GM12878 (cell line): ENCODE data around the gene ZKSCAN8. TPM values are rescaled to one million over a fixed set of nuclear protein-coding genes. Genes with fewer than 3 reads are reported as not detected.

Experiments
- ATAC-seq: fragments of 200-7000 bp; cut with Tn5 transposase; 3 replicates; pipeline ENCODE4 v1.9.1; 2020; ENCODE audit warnings: mild to moderate bottlenecking, moderate library complexity
- BruUV-seq: library from RNA; stranded (reverse); fragments of 400-500 nt; replicated peaks from 2 replicates; lab custom pipeline; 2021; lab: Mats Ljungman, UMichigan
- CTCF ChIA-PET: fragments of 300-600 bp; sonication (Branson Sonifier 250); formaldehyde crosslinking; extraction: SDS; loops from one replicate; lab custom pipeline; 2021; ENCODE audit warnings: inconsistent platforms; lab: Yijun Ruan, JAX
- POLR2A ChIA-PET: fragments of 350-600 bp; formaldehyde crosslinking; extraction: SDS; loops from one replicate; lab custom pipeline; 2021; ENCODE audit warnings: inconsistent platforms; lab: Charles Lee
- RAD21 ChIA-PET: fragments of 300-600 bp; sonication (Branson Sonifier 250); formaldehyde crosslinking; loops from one replicate; lab custom pipeline; 2023; ENCODE audit warnings: antibody characterized with exemption; ENCODE audit not compliant: unreplicated experiment; lab: Charles Lee
- SMC1A ChIA-PET: fragments of 300-600 bp; sonication (Branson Sonifier 250); formaldehyde crosslinking; loops from one replicate; lab custom pipeline; 2023; ENCODE audit not compliant: unreplicated experiment, uncharacterized antibody; lab: Charles Lee
- DNase-seq: peaks from one replicate; pipeline ENCODE4 v3.0.0-alpha.2; 2011; ENCODE audit warnings: low read depth, low spot score
- FAIRE-seq: peaks from 3 replicates; lab custom pipeline; 2011; peaks lifted over from hg19 to GRCh38; lab: Jason Lieb, UNC
- H2AFZ ChIP-seq: 2 replicates; pipeline ENCODE4 v1.6.0; 2011; ENCODE audit warnings: low read depth, low read length, control low read depth; ENCODE audit not compliant: control insufficient read depth
- H3K27ac ChIP-seq: 2 replicates; pipeline ENCODE4 v1.5.1; 2011; ENCODE audit warnings: control low read depth; ENCODE audit not compliant: control insufficient read depth, insufficient read depth
- H3K27me3 ChIP-seq, 2 experiments: replicated peaks in 1 of 2; 2 replicates each; pipeline versions ENCODE4 v1.6.0 to v1.6.1; 2011; ENCODE audit warnings: low read length in 1 of 2; ENCODE audit not compliant: control insufficient read depth in 2 of 2, insufficient read depth in 2 of 2
- H3K36me3 ChIP-seq, 2 experiments: 2 replicates each; pipeline ENCODE4 v1.5.1; 2011; ENCODE audit warnings: low read length in 1 of 2; ENCODE audit not compliant: control insufficient read depth in 2 of 2, insufficient read depth in 2 of 2
- H3K4me1 ChIP-seq: 2 replicates; pipeline ENCODE4 v1.6.1; 2011; ENCODE audit warnings: mild to moderate bottlenecking, low read length, moderate library complexity, mixed read lengths; ENCODE audit not compliant: control insufficient read depth, insufficient read depth
- H3K4me2 ChIP-seq: 2 replicates; pipeline ENCODE4 v1.6.0; 2011; ENCODE audit warnings: control low read depth; ENCODE audit not compliant: control insufficient read depth, insufficient read depth
- H3K4me3 ChIP-seq: fragments of 200-600 bp; sonication (generic); 2 replicates; pipeline ENCODE4 v1.5.1; 2016
- H3K79me2 ChIP-seq: 2 replicates; pipeline ENCODE4 v1.6.0; 2011; ENCODE audit warnings: low read length; ENCODE audit not compliant: control insufficient read depth, insufficient read depth
- H3K9ac ChIP-seq: 2 replicates; pipeline ENCODE4 v1.8.0; 2011; ENCODE audit warnings: low read length, control low read depth, mixed read lengths; ENCODE audit not compliant: control insufficient read depth, insufficient read depth
- H3K9me3 ChIP-seq: replicated peaks from 3 replicates; pipeline ENCODE4 v1.5.1; 2011; ENCODE audit warnings: mild to moderate bottlenecking, low read length; ENCODE audit not compliant: control insufficient read depth, insufficient read depth
- H4K20me1 ChIP-seq: 2 replicates; pipeline ENCODE4 v1.6.0; 2011; ENCODE audit not compliant: control insufficient read depth, insufficient read depth
- BHLHE40 ChIP-seq, 2 experiments: fragments of 450-650 bp in 1 of 2; IDR thresholded peaks; 2 replicates each; pipeline ENCODE4 v1.6.1; 2011 to 2017; ENCODE audit warnings: low read depth in 2 of 2, borderline replicate concordance in 1 of 2, improper control_type of control experiment in 1 of 2, low read length in 1 of 2, mild to moderate bottlenecking in 1 of 2
- JUNB ChIP-seq: IDR thresholded peaks from 2 replicates; pipeline ENCODE4 v1.6.1; 2016; ENCODE audit warnings: antibody characterized with exemption, mild to moderate bottlenecking
- LARP7 ChIP-seq: fragments of 450-650 bp; IDR thresholded peaks from 2 replicates; pipeline ENCODE4 v1.6.1; 2017; ENCODE audit warnings: mild to moderate bottlenecking
- MEF2B ChIP-seq: fragments of 450-650 bp; IDR thresholded peaks from 2 replicates; pipeline ENCODE4 v1.6.1; 2018; ENCODE audit warnings: mild to moderate bottlenecking, moderate library complexity; ENCODE audit not compliant: partially characterized antibody, poor library complexity, severe bottlenecking
- MYB ChIP-seq: fragments of 150-350 bp; IDR thresholded peaks from 2 replicates; pipeline ENCODE4 v1.6.1; 2014; ENCODE audit warnings: mild to moderate bottlenecking, low read depth, low read length, borderline replicate concordance
- PAX8 ChIP-seq: fragments of 450-650 bp; IDR thresholded peaks from 2 replicates; pipeline ENCODE4 v1.6.1; 2017; ENCODE audit warnings: mild to moderate bottlenecking, moderate library complexity
- PML ChIP-seq: IDR thresholded peaks from 2 replicates; pipeline ENCODE4 v1.6.1; 2012; ENCODE audit warnings: low read length, inconsistent platforms
- POLR2AphosphoS2 ChIP-seq: IDR thresholded peaks from 2 replicates; pipeline ENCODE4 v1.6.1; 2011; ENCODE audit warnings: low read depth, mild to moderate bottlenecking, low read length, improper control_type of control experiment, moderate library complexity
- RCOR1 ChIP-seq: conservative IDR thresholded peaks from 2 replicates; pipeline ENCODE4 v1.6.1; 2012; ENCODE audit warnings: low read depth, low read length, improper control_type of control experiment
- STAT3 ChIP-seq: IDR thresholded peaks from 2 replicates; pipeline ENCODE4 v1.6.1; 2011; ENCODE audit warnings: low read depth, low read length, improper control_type of control experiment
- TBL1XR1 ChIP-seq: IDR thresholded peaks from 2 replicates; pipeline ENCODE4 v1.6.1; 2012; ENCODE audit warnings: low read depth, low read length, improper control_type of control experiment
- TCF7 ChIP-seq: IDR thresholded peaks from 2 replicates; pipeline ENCODE4 v1.6.1; 2014; ENCODE audit warnings: antibody characterized with exemption, borderline replicate concordance
- YBX1 ChIP-seq: fragments of 450-650 bp; IDR thresholded peaks from 2 replicates; pipeline ENCODE4 v1.6.1; 2016; ENCODE audit warnings: antibody characterized with exemption
- ZBTB40 ChIP-seq: fragments of 450-650 bp; IDR thresholded peaks from 2 replicates; pipeline ENCODE4 v1.6.1; 2016; ENCODE audit warnings: mild to moderate bottlenecking, moderate library complexity, borderline replicate concordance
- WGBS: methylation state at CpG from one replicate; pipeline ENCODE4 v1.1.6; 2016; ENCODE audit warnings: low lambda C conversion rate; ENCODE audit not compliant: insufficient replicate concordance, insufficient coverage; ENCODE audit errors: missing lambda C conversion rate; 5-methylcytosine and 5-hydroxymethylcytosine counted together
- in situ Hi-C: fragments of 300-500 bp; cut with MboI; formaldehyde crosslinking; loops from 9 replicates; pipeline ENCODE4 v1.14.3; 2018; ENCODE audit warnings: mixed read lengths
- intact Hi-C: fragments of 100-400 bp; cut with micrococcal nuclease; formaldehyde crosslinking; loops from one replicate; pipeline ENCODE4 v1.14.2; 2022; ENCODE audit not compliant: unreplicated experiment
- polyA plus RNA-seq, 11 experiments: library from polyadenylated mRNA; depleted of rRNA in 4 of 11; unstranded in 6 of 11; stranded (reverse) in 5 of 11; fragments of >200 nt; fragmentation: Nextera tagmentation in 4 of 11; fragmentation: Illumina TruSeq in 1 of 11; extraction: Ambion mirVana in 4 of 11; extraction: Trizol in 1 of 11; gene quantifications; 1 replicate in 1 of 11; 2 replicates in 10 of 11; pipeline versions ENCODE4 v1.2.1 to v1.2.3, GENCODE V29; 2011 to 2016; ENCODE audit warnings: inconsistent platforms in 2 of 11, missing spikeins in 2 of 11, low read depth in 1 of 11
- total RNA-seq, 4 experiments: library from RNA; depleted of rRNA in 3 of 4; stranded (reverse); fragments of >200 nt in 3 of 4; fragmentation: Illumina TruSeq in 1 of 4; extraction: Trizol in 1 of 4; gene quantifications; 2 replicates each; pipeline versions ENCODE4 v1.2.1 to v1.2.3, GENCODE V29; 2013 to 2021
- TF ChIP-seq, protein P1 (sequence below): IDR thresholded peaks from 2 replicates; pipeline ENCODE4 v1.6.1; 2012; ENCODE audit warnings: low read depth, low read length, improper control_type of control experiment
- TF ChIP-seq, protein P2 (sequence below): fragments of 450-650 bp; IDR thresholded peaks from 2 replicates; pipeline ENCODE4 v1.6.1; 2017; ENCODE audit warnings: mild to moderate bottlenecking, low read depth, inconsistent platforms; ENCODE audit not compliant: poor library complexity, severe bottlenecking

ZKSCAN8 gene
- total and polyA plus RNA-seq, 10 of the 15 experiments (the other 5 are each of a cell fraction or from before 2014, with no cell fraction given) = 1.0 to 17.9 (median 8.7) TPM

DNA sequence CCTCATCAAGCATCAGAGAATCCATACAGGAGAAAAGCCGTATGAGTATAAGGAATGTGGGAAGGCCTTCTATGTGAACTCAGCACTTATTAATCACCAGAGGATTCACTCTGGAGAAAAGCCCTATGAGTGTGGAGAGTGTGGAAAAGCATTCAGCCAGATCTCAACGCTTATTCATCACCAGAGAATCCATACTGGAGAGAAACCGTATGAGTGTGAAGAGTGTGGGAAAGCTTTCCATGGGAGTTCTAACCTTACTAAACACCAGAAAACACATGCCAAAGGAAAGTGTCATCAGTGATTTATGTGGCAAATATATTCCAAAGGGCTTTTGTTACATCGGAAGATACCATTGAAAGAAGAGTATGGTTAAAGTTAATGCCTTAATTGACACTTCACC is 25.4 kb downstream of the ZKSCAN8 start:
- no peaks in the 10 kb centered on the region for H3K36me3 ChIP-seq
- no peak overlapping the region for H3K27ac ChIP-seq
- FAIRE-seq (no peak), DNase-seq (no peak), ATAC-seq (no peak)
- 94% methylated on average over 4 of the region's 4 CpGs for WGBS
- no peaks in the 10 kb centered on the region; the same call in 2 of the 3 replicates for H3K9me3 ChIP-seq
- BruUV-seq = no TSS peak
- H4K20me1 ChIP-seq = no peaks in the 10 kb centered on the region
- H3K9ac ChIP-seq = no peak overlapping the region
- RAD21 ChIA-PET = no interaction called here
- intact Hi-C loops = no loop called here
- no peaks in the 10 kb centered on the region for H3K27me3 ChIP-seq
- H3K4me2 ChIP-seq = no peak overlapping the region
- H2AFZ ChIP-seq = no peak overlapping the region
- CTCF ChIA-PET = no interaction called here
- SMC1A ChIA-PET = no interaction called here
- in situ Hi-C loops = no loop called here
- no peaks in the 10 kb centered on the region for H3K4me1 ChIP-seq
- H3K4me3 ChIP-seq = no peak overlapping the region
- no peaks in the 10 kb centered on the region for H3K79me2 ChIP-seq
- POLR2A ChIA-PET = no interaction called here
- TF ChIP-seq, protein P1, sequence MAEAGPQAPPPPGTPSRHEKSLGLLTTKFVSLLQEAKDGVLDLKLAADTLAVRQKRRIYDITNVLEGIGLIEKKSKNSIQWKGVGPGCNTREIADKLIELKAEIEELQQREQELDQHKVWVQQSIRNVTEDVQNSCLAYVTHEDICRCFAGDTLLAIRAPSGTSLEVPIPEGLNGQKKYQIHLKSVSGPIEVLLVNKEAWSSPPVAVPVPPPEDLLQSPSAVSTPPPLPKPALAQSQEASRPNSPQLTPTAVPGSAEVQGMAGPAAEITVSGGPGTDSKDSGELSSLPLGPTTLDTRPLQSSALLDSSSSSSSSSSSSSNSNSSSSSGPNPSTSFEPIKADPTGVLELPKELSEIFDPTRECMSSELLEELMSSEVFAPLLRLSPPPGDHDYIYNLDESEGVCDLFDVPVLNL = no peak
- no peak for TF ChIP-seq PML
- TF ChIP-seq, protein P2, sequence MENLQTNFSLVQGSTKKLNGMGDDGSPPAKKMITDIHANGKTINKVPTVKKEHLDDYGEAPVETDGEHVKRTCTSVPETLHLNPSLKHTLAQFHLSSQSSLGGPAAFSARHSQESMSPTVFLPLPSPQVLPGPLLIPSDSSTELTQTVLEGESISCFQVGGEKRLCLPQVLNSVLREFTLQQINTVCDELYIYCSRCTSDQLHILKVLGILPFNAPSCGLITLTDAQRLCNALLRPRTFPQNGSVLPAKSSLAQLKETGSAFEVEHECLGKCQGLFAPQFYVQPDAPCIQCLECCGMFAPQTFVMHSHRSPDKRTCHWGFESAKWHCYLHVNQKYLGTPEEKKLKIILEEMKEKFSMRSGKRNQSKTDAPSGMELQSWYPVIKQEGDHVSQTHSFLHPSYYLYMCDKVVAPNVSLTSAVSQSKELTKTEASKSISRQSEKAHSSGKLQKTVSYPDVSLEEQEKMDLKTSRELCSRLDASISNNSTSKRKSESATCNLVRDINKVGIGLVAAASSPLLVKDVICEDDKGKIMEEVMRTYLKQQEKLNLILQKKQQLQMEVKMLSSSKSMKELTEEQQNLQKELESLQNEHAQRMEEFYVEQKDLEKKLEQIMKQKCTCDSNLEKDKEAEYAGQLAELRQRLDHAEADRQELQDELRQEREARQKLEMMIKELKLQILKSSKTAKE = no peak
- TF ChIP-seq TCF7 = no peak
- no peak for TF ChIP-seq ZBTB40
- no peak for TF ChIP-seq LARP7
- TF ChIP-seq BHLHE40 (IDR thresholded peaks at IDR 0.05; ENCODE audit: borderline replicate concordance in 1 of 2, low read depth in 2 of 2, low read length in 1 of 2) = no peak
- TF ChIP-seq STAT3 = no peak
- no peak for TF ChIP-seq YBX1
- TF ChIP-seq RCOR1 = no peak
- TF ChIP-seq TBL1XR1 = no peak
- no peak for TF ChIP-seq JUNB
- no peak for TF ChIP-seq MYB
- no peak for TF ChIP-seq POLR2AphosphoS2
- no peak for TF ChIP-seq MEF2B
- no peak for TF ChIP-seq PAX8
